HepG2 (cell line): Measurements from ENCODE around the gene UPK1A. TPM values are rescaled to one million over a fixed set of nuclear protein-coding genes. Genes with fewer than 3 reads are reported as not detected.
A peak's percentile ranks its signal among the peaks of the same experiment; 100 is the strongest.

ENCODE experiments used
- FOXK2 ChIP-seq: fragments of 450-650 bp; IDR thresholded peaks from 2 replicates; pipeline ENCODE4 v1.6.1; 2016
- KIAA2018 ChIP-seq: sonication (generic); formaldehyde crosslinking; IDR thresholded peaks from 2 replicates; pipeline ENCODE4 v1.5.0; 2020; ENCODE audit warnings: mild to moderate bottlenecking, missing genetic modification reagents, borderline replicate concordance
- NFKB2 ChIP-seq: sonication (generic); formaldehyde crosslinking; IDR thresholded peaks from 2 replicates; pipeline ENCODE4 v1.4.0; 2020; ENCODE audit warnings: missing genetic modification reagents, borderline replicate concordance
- PHF21A ChIP-seq: sonication (generic); formaldehyde crosslinking; IDR thresholded peaks from 2 replicates; pipeline ENCODE4 v1.5.0; 2020; ENCODE audit warnings: mild to moderate bottlenecking, missing genetic modification reagents
- ZNF609 ChIP-seq: sonication (generic); formaldehyde crosslinking; IDR thresholded peaks from 2 replicates; pipeline ENCODE4 v1.4.0; 2020; ENCODE audit warnings: mild to moderate bottlenecking, missing genetic modification reagents, borderline replicate concordance
- polyA plus RNA-seq, 8 experiments: library from polyadenylated mRNA; depleted of rRNA in 3 of 8; stranded (reverse) in 7 of 8; unstranded in 1 of 8; fragments of >200 nt; fragmentation: Illumina TruSeq in 4 of 8; extraction: Trizol in 4 of 8; gene quantifications; 2 replicates each; pipeline versions ENCODE4 v1.2.1 to v1.2.3, GENCODE V29; 2011 to 2016; ENCODE audit warnings: low read depth in 4 of 8, missing spikeins in 1 of 8, mixed read lengths in 1 of 8; ENCODE audit not compliant: insufficient read depth in 1 of 8
- total RNA-seq, 5 experiments: library from RNA; depleted of rRNA; stranded (reverse); fragments of >200 nt; fragmentation: Illumina TruSeq; extraction: Trizol; gene quantifications; 2 replicates each; pipeline ENCODE4 v1.2.3, GENCODE V29; 2016; ENCODE audit warnings: low read depth in 1 of 5

Gene UPK1A
- total and polyA plus RNA-seq, 2 of the 13 experiments (the other 11 are each of a cell fraction or from before 2014, with no cell fraction given): 2.9 TPM; not detected in 1

GRCh38 chr19:35696835-35697234 lies 30.5 kb downstream of the UPK1A start (continued):
- TF ChIP-seq KIAA2018: no peak
- no peak for TF ChIP-seq FOXK2
- 0 out of 2 replicates have a peak, but pooled peaks have one; percentile 44 for TF ChIP-seq PHF21A (CRISPR knock-in tag)
- peak; percentile 64; the same call in 1 of the 2 replicates for TF ChIP-seq ZNF609 (CRISPR knock-in tag)
- TF ChIP-seq NFKB2: no peak
